Endodermal cell (in vitro differentiated cells): ENCODE results near the gene PRIMPOL. TPM values are rescaled to one million over a fixed set of nuclear protein-coding genes. Genes with fewer than 3 reads are reported as not detected.
A peak's percentile ranks its signal among the peaks of the same experiment; 100 is the strongest.
"Not testable (repeated sequence)": the region's sequence is repeated elsewhere in the genome, so short reads cannot be mapped to it uniquely, and the experiment has no call there.

Experiments used
- DNase-seq: peaks from one replicate; pipeline ENCODE4 v3.0.0-alpha.2; 2017
- H3K27ac ChIP-seq: 2 replicates; pipeline ENCODE4 v1.5.1; 2013; ENCODE audit warnings: mild to moderate bottlenecking, low read depth, low read length, moderate library complexity
- H3K27me3 ChIP-seq: 2 replicates; pipeline ENCODE4 v1.6.1; 2013; ENCODE audit warnings: mild to moderate bottlenecking, low read length, moderate library complexity; ENCODE audit not compliant: insufficient read depth, control insufficient read depth, poor library complexity, severe bottlenecking
- H3K36me3 ChIP-seq: 2 replicates; pipeline ENCODE4 v1.7.0; 2013; ENCODE audit warnings: mild to moderate bottlenecking, low read length, moderate library complexity; ENCODE audit not compliant: control insufficient read depth, insufficient read depth
- H3K4me1 ChIP-seq: one replicate; pipeline ENCODE4 v1.7.0; 2013; ENCODE audit warnings: low read length; ENCODE audit not compliant: control insufficient read depth, insufficient read depth
- H3K4me3 ChIP-seq: 2 replicates; pipeline ENCODE4 v1.5.1; 2013; ENCODE audit warnings: mild to moderate bottlenecking, low read length, moderate library complexity
- H3K9ac ChIP-seq: 2 replicates; pipeline ENCODE4 v1.6.1; 2013; ENCODE audit warnings: mild to moderate bottlenecking, low read length, moderate library complexity; ENCODE audit not compliant: poor library complexity, severe bottlenecking; ENCODE audit errors: extremely low read depth
- H3K9me3 ChIP-seq: 2 replicates; pipeline ENCODE4 v1.6.1; 2013; ENCODE audit warnings: mild to moderate bottlenecking, low read length, moderate library complexity; ENCODE audit not compliant: control insufficient read depth
- H3K27ac Mint-ChIP-seq: 2 replicates; pipeline ENCODE4 v1.8.0; 2020; ENCODE audit warnings: mixed read lengths
- H3K27me3 Mint-ChIP-seq: 2 replicates; pipeline ENCODE4 v1.8.0; 2021; ENCODE audit warnings: mild to moderate bottlenecking, mixed read lengths; ENCODE audit not compliant: insufficient read depth
- H3K36me3 Mint-ChIP-seq: 2 replicates; pipeline ENCODE4 v1.8.0; 2020; ENCODE audit warnings: low read depth, mixed read lengths
- H3K4me1 Mint-ChIP-seq: 2 replicates; pipeline ENCODE4 v1.8.0; 2020; ENCODE audit warnings: mixed read lengths
- H3K4me3 Mint-ChIP-seq: 2 replicates; pipeline ENCODE4 v1.8.0; 2020; ENCODE audit warnings: mild to moderate bottlenecking, moderate library complexity, mixed read lengths
- H3K9me3 Mint-ChIP-seq: 2 replicates; pipeline ENCODE4 v1.8.0; 2020; ENCODE audit warnings: mild to moderate bottlenecking, mixed read lengths
- CTCF ChIP-seq: fragments of 200-600 bp; sonication (generic); conservative IDR thresholded peaks from 2 replicates; pipeline ENCODE4 v1.5.0; 2021; ENCODE audit warnings: antibody characterized with exemption, mild to moderate bottlenecking
- WGBS, 2 experiments: methylation state at CpG; one replicate each; pipeline versions ENCODE4 v1.1.5 to v1.1.7; 2013; ENCODE audit warnings: missing lambda C conversion rate in 2 of 2, mixed read lengths in 1 of 2; ENCODE audit not compliant: insufficient coverage in 1 of 2, insufficient read length in 1 of 2; 5-methylcytosine and 5-hydroxymethylcytosine counted together
- total RNA-seq, 2 donors: library from RNA; stranded (reverse); fragmentation: NEBNext Ultra II Directional in 1 of 2; extraction: Animal tissue kit (Norgen Biotek cat#: 25700) in 1 of 2; gene quantifications; 2 replicates in 1 of 2; 3 replicates in 1 of 2; pipeline ENCODE4 v1.2.1, GENCODE V29; 2021

PRIMPOL gene
- total RNA-seq, 2 donors from 2014 or later = 10.1 to 12.0 TPM

DNA sequence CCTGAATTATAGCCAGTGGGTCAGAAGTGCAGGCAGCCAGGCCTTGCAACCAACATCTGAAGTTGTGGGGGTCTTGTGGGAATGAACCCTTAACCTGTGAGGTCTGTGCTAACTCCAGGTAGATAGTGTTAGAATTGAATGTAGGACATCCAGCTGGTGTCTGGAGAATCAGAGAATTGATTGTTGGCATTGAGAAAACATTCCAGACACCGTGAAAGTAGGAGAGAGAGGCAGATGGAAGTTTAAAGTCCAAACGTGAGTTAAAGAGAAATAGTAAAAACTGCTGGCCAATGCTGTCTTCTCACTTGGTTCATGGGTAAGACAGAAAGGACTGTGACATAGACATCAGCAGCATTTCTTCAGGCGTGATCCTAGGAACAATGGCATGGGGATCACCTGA, 28.0 kb upstream of the PRIMPOL start:
- Histone ChIP-seq H3K27ac (no peak overlapping the region), H3K36me3 (peaks cover 4% of the 10 kb centered on the region), H3K9me3 (peaks cover 14% of the 10 kb centered on the region), H3K9ac (no peak overlapping the region), H3K4me1 (no peaks in the 10 kb centered on the region), H3K27me3 (no peaks in the 10 kb centered on the region), H3K4me3 (no peak overlapping the region)
- Mint-ChIP-seq H3K4me3 (no peak overlapping the region), H3K27ac (no peak overlapping the region), H3K36me3 (peaks cover 44% of the 10 kb centered on the region), H3K4me1 (peaks cover 5% of the 10 kb centered on the region), H3K9me3 (peaks cover 34% of the 10 kb centered on the region), H3K27me3 (no peaks in the 10 kb centered on the region)
- 87 to 93% methylated on average over 3 of the region's 3 CpGs for WGBS, 2 experiments
- TF ChIP-seq CTCF = no peak
- DNase-seq = no peak

DNA sequence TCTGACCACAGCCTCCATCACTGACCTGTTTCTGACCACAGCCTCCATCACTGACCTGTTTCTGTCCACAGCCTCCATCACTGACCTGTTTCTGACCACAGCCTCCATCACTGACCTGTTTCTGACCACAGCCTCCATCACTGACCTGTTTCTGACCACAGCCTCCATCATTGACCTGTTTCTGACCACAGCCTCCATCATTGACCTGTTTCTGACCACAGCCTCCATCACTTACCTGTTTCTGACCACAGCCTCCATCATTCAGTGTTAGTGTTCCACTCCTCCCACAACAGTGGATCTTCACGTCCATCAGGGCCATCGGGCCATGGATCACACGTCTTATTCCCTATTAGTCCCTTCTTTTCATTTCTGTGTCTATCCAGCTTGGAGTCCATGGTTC, 25.0 kb upstream of the PRIMPOL start:
- H3K9me3 ChIP-seq, DNase-seq, H3K4me1 ChIP-seq, H3K4me3 ChIP-seq, H3K9ac ChIP-seq, H3K27ac Mint-ChIP-seq, H3K27ac ChIP-seq, H3K27me3 Mint-ChIP-seq, H3K4me1 Mint-ChIP-seq, H3K27me3 ChIP-seq, H3K4me3 Mint-ChIP-seq: not testable (repeated sequence)
- WGBS, 2 experiments = 95 to 100% methylated on average over 3 of the region's 3 CpGs
- peaks cover 22% of the 10 kb centered on the region for H3K9me3 Mint-ChIP-seq
- peaks cover 33% of the 10 kb centered on the region for H3K36me3 ChIP-seq
- H3K36me3 Mint-ChIP-seq = peaks cover 65% of the 10 kb centered on the region

DNA sequence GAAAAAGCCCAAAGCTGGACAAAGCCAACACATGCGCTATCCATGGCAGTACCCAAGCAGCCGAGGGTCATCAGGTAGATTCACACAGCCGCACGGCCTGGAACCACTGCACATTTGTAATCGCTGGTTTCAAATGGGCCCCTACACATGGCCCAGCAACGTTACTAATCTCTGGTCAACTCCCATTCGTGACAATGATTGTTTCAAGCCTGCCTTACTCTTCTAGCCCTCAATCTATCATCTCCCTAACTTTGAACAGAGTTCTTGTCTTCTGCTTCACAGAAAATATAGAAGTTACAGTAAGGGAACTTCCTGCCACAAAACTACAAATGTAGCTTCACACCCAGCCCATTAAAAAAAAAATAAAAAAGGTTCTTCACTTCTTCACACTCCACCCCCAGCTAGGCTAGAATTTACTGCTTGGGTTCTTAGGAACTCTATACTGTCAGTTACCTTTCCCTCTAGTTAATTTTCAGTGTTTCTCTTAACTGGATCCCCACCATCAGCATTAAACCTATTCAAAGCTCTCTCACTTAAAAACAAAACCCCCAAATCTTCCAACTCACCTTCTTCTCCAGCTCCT, 24.5 kb upstream of the PRIMPOL start:
- WGBS, 2 experiments = 92 to 99% methylated on average over 7 of the region's 7 CpGs
- H3K9me3 Mint-ChIP-seq = peaks cover 22% of the 10 kb centered on the region
- Histone ChIP-seq H3K4me3 (no peak overlapping the region), H3K36me3 (peaks cover 39% of the 10 kb centered on the region), H3K4me1 (no peaks in the 10 kb centered on the region), H3K27me3 (no peaks in the 10 kb centered on the region), H3K9me3 (peaks cover 5% of the 10 kb centered on the region), H3K9ac (no peak overlapping the region), H3K27ac (no peak overlapping the region)
- peaks cover 8% of the 10 kb centered on the region for H3K4me1 Mint-ChIP-seq
- no peak for TF ChIP-seq CTCF
- peak overlapping the region; percentile 6 for H3K27ac Mint-ChIP-seq
- DNase-seq = no peak
- peaks cover 70% of the 10 kb centered on the region for H3K36me3 Mint-ChIP-seq
- no peaks in the 10 kb centered on the region for H3K27me3 Mint-ChIP-seq
- no peak overlapping the region for H3K4me3 Mint-ChIP-seq

GRCh38 chr4:184625783-184626596, 23.5 kb upstream of the PRIMPOL start:
- Mint-ChIP-seq H3K36me3 (peaks cover 79% of the 10 kb centered on the region), H3K27ac (peak overlapping the region; percentile 74), H3K9me3 (peaks cover 22% of the 10 kb centered on the region)
- not testable (repeated sequence) for H3K27me3 Mint-ChIP-seq, H3K27me3 ChIP-seq, H3K27ac ChIP-seq, H3K9me3 ChIP-seq, H3K4me3 Mint-ChIP-seq, H3K9ac ChIP-seq, H3K4me1 ChIP-seq, H3K4me1 Mint-ChIP-seq
- Histone ChIP-seq H3K36me3 (peaks cover 48% of the 10 kb centered on the region), H3K4me3 (peak overlapping the region; percentile 12)
- WGBS, 2 experiments = 90 to 97% methylated on average over 5 to 10 of the region's 11 CpGs
- peak; percentile 63 for DNase-seq
